WERI-Rb-1 (cell line): ENCODE results near the gene C3orf22.

Experiments
- DNase-seq: peaks from one replicate; pipeline ENCODE4 v3.0.0-alpha.2; 2020
- H3K27ac ChIP-seq: fragments of 250-450 bp; sonication (Bioruptor Pico); 2 replicates; pipeline ENCODE4 v1.5.1; 2020; ENCODE audit warnings: mild to moderate bottlenecking, moderate library complexity
- H3K27me3 ChIP-seq: fragments of 250-450 bp; sonication (Bioruptor Pico); 2 replicates; pipeline ENCODE4 v1.5.1; 2021; ENCODE audit warnings: mild to moderate bottlenecking, low read depth, moderate library complexity; ENCODE audit not compliant: insufficient read depth, severe bottlenecking
- H3K36me3 ChIP-seq: fragments of 250-450 bp; sonication (Bioruptor Pico); 2 replicates; pipeline ENCODE4 v1.5.1; 2020; ENCODE audit warnings: mild to moderate bottlenecking, moderate library complexity
- H3K4me3 ChIP-seq: 2 replicates; pipeline ENCODE4 v1.5.1; 2011; ENCODE audit warnings: low read depth, mild to moderate bottlenecking, control low read depth, low read length
- H3K9me3 ChIP-seq: fragments of 250-450 bp; sonication (Bioruptor Pico); 2 replicates; pipeline ENCODE4 v1.5.1; 2021; ENCODE audit warnings: mild to moderate bottlenecking, moderate library complexity; ENCODE audit not compliant: severe bottlenecking
- CTCF ChIP-seq: IDR thresholded peaks from 2 replicates; pipeline ENCODE4 v1.5.1; 2011; ENCODE audit warnings: low read depth, mild to moderate bottlenecking, control low read depth, inconsistent platforms, low read length

C3orf22 gene

GRCh38 chr3:126533506-126533905 is 25.2 kb downstream of the C3orf22 start:
- Histone ChIP-seq H3K9me3 (no peaks in the 10 kb centered on the region), H3K27ac (no peak overlapping the region), H3K27me3 (no peaks in the 10 kb centered on the region), H3K36me3 (no peaks in the 10 kb centered on the region), H3K4me3 (no peak overlapping the region)
- TF ChIP-seq CTCF, result no peak
- no peak for DNase-seq

GRCh38 chr3:126531051-126531330 is 27.7 kb downstream of the C3orf22 start:
- no peak for TF ChIP-seq CTCF
- no peaks in the 10 kb centered on the region for H3K36me3 ChIP-seq
- H3K9me3 ChIP-seq, result no peaks in the 10 kb centered on the region
- no peak overlapping the region for H3K27ac ChIP-seq
- no peak overlapping the region for H3K4me3 ChIP-seq
- H3K27me3 ChIP-seq, result no peaks in the 10 kb centered on the region
- DNase-seq, result no peak

- no peak overlapping the region for H3K27ac ChIP-seq
- H3K36me3 ChIP-seq, result no peaks in the 10 kb centered on the region
- DNase-seq, result no peak
Measured at GRCh38 chr3:126530171-126531050, 28.3 kb downstream of the C3orf22 start.

GRCh38 chr3:126529585-126530170 is 29.1 kb downstream of the C3orf22 start:
- H3K36me3 ChIP-seq, result no peaks in the 10 kb centered on the region
- H3K27ac ChIP-seq, result no peak overlapping the region
- H3K9me3 ChIP-seq, result no peaks in the 10 kb centered on the region
- no peak for DNase-seq
- H3K27me3 ChIP-seq, result no peaks in the 10 kb centered on the region
- H3K4me3 ChIP-seq, result no peak overlapping the region
- TF ChIP-seq CTCF, result no peak

More at GRCh38 chr3:126530171-126531050, 28.3 kb downstream of the C3orf22 start:
- Histone ChIP-seq H3K9me3 (no peaks in the 10 kb centered on the region), H3K4me3 (no peak overlapping the region), H3K27me3 (no peaks in the 10 kb centered on the region)
- peak; percentile 41; the same call in 1 of the 2 replicates for TF ChIP-seq CTCF

- Histone ChIP-seq H3K36me3 (no peaks in the 10 kb centered on the region), H3K9me3 (no peaks in the 10 kb centered on the region), H3K27me3 (no peaks in the 10 kb centered on the region), H3K27ac (no peak overlapping the region), H3K4me3 (no peak overlapping the region)
- no peak for DNase-seq
- TF ChIP-seq CTCF, result no peak
Measured at GRCh38 chr3:126528800-126529541, 29.8 kb downstream of the C3orf22 start.
